Neural progenitor cell (in vitro differentiated cells): ENCODE results near the gene ADAM8. TPM values are rescaled to one million over a fixed set of nuclear protein-coding genes. Genes with fewer than 3 reads are reported as not detected.

ENCODE experiments used
- DNase-seq: peaks from one replicate; pipeline ENCODE4 v3.0.0-alpha.2; 2016; ENCODE audit warnings: low spot score
- H2AFZ ChIP-seq: fragments of 200-600 bp; sonication (generic); replicated peaks from 2 replicates; pipeline ENCODE4 v1.6.1; 2016; ENCODE audit warnings: antibody characterized with exemption
- H3F3A ChIP-seq: fragments of 200-600 bp; sonication (generic); 2 replicates; pipeline ENCODE4 v1.6.1; 2016; ENCODE audit warnings: antibody characterized with exemption, low read depth
- H3K27ac ChIP-seq: fragments of 200-600 bp; sonication (generic); 2 replicates; pipeline ENCODE4 v1.5.1; 2016; ENCODE audit warnings: mild to moderate bottlenecking
- H3K27me3 ChIP-seq: fragments of 200-600 bp; sonication (generic); 2 replicates; pipeline ENCODE4 v1.6.1; 2016; ENCODE audit warnings: mild to moderate bottlenecking, moderate library complexity
- H3K36me3 ChIP-seq: fragments of 200-600 bp; sonication (generic); 2 replicates; pipeline ENCODE4 v1.5.1; 2016
- H3K4me1 ChIP-seq: fragments of 200-600 bp; sonication (generic); 2 replicates; pipeline ENCODE4 v1.6.1; 2016; ENCODE audit warnings: mixed run types
- H3K4me2 ChIP-seq: fragments of 200-600 bp; sonication (generic); 2 replicates; pipeline ENCODE4 v1.6.1; 2016
- H3K4me3 ChIP-seq: fragments of 200-600 bp; sonication (generic); 2 replicates; pipeline ENCODE4 v1.5.1; 2016
- H3K79me2 ChIP-seq: fragments of 200-600 bp; sonication (generic); 2 replicates; pipeline ENCODE4 v1.6.1; 2016; ENCODE audit warnings: low read depth
- H3K9ac ChIP-seq: fragments of 200-600 bp; sonication (generic); 2 replicates; pipeline ENCODE4 v1.6.1; 2016
- H3K9me3 ChIP-seq: fragments of 200-600 bp; sonication (generic); 2 replicates; pipeline ENCODE4 v1.5.1; 2016; ENCODE audit warnings: low read depth
- H4K20me1 ChIP-seq: fragments of 200-600 bp; sonication (generic); 2 replicates; pipeline ENCODE4 v1.6.1; 2016; ENCODE audit warnings: low read depth
- H3K27ac Mint-ChIP-seq: 3 replicates; pipeline ENCODE4 v1.8.0; 2021; ENCODE audit warnings: mixed read lengths
- H3K27me3 Mint-ChIP-seq: 2 replicates; pipeline ENCODE4 v1.8.0; 2022; ENCODE audit warnings: low read depth, mild to moderate bottlenecking, inconsistent platforms, moderate library complexity, mixed read lengths; ENCODE audit not compliant: insufficient read depth
- H3K36me3 Mint-ChIP-seq: 3 replicates; pipeline ENCODE4 v1.8.0; 2021; ENCODE audit warnings: mixed read lengths
- H3K4me1 Mint-ChIP-seq: 3 replicates; pipeline ENCODE4 v1.8.0; 2021; ENCODE audit warnings: mixed read lengths
- H3K4me3 Mint-ChIP-seq: 3 replicates; pipeline ENCODE4 v1.8.0; 2021; ENCODE audit warnings: mild to moderate bottlenecking, moderate library complexity, mixed read lengths
- H3K9me3 Mint-ChIP-seq: 3 replicates; pipeline ENCODE4 v1.8.0; 2020; ENCODE audit warnings: mixed read lengths
- CTCF ChIP-seq: fragments of 200-600 bp; sonication (generic); IDR thresholded peaks from 2 replicates; pipeline ENCODE4 v1.5.1; 2017; ENCODE audit warnings: antibody characterized with exemption, mild to moderate bottlenecking
- EZH2 ChIP-seq: fragments of 200-600 bp; sonication (generic); IDR thresholded peaks from 2 replicates; pipeline ENCODE4 v1.6.1; 2017; ENCODE audit warnings: antibody characterized with exemption, mild to moderate bottlenecking, moderate library complexity
- EZH2phosphoT487 ChIP-seq: fragments of 200-600 bp; sonication (generic); IDR thresholded peaks from 2 replicates; pipeline ENCODE4 v1.6.1; 2017; ENCODE audit warnings: antibody characterized with exemption
- microRNA counts: library from miRNA; unstranded; fragments of <30 nt; microRNA quantifications from one replicate; lab custom pipeline; 2016
- microRNA-seq: library from miRNA; unstranded; fragments of <30 nt; microRNA quantifications from one replicate; pipeline ENCODE4, GENCODE V29; 2016
- total RNA-seq: library from RNA; depleted of rRNA; stranded (reverse); fragments of >200 nt; gene quantifications from 2 replicates; pipeline ENCODE4 v1.2.3, GENCODE V29; 2015; ENCODE audit warnings: low replicate concordance

Gene ADAM8
- total RNA-seq, 1 donor from 2014 or later, result 3.3 TPM

- no peaks in the 10 kb centered on the region for H3K36me3 ChIP-seq
- H3K27ac Mint-ChIP-seq, result no peak overlapping the region
- no peak overlapping the region for H3K9ac ChIP-seq
- no peak overlapping the region for H2AFZ ChIP-seq
- no peak overlapping the region for H3K27ac ChIP-seq
- no peaks in the 10 kb centered on the region for H3K79me2 ChIP-seq
- no peaks in the 10 kb centered on the region for H4K20me1 ChIP-seq
- H3K4me1 ChIP-seq, result no peaks in the 10 kb centered on the region
- H3K4me3 ChIP-seq, result no peak overlapping the region
- TF ChIP-seq EZH2phosphoT487 (no peak), EZH2 (no peak), CTCF (no peak)
- no peak overlapping the region for H3K4me2 ChIP-seq
- H3K9me3 Mint-ChIP-seq, result peaks cover 3% of the 10 kb centered on the region
- peaks cover 10% of the 10 kb centered on the region for H3K27me3 Mint-ChIP-seq
- H3K4me3 Mint-ChIP-seq, result no peak overlapping the region
- no peaks in the 10 kb centered on the region for H3K36me3 Mint-ChIP-seq
- H3K27me3 ChIP-seq, result peaks cover 16% of the 10 kb centered on the region
- no peak for DNase-seq
- no peaks in the 10 kb centered on the region for H3K9me3 ChIP-seq
- peaks cover 3% of the 10 kb centered on the region for H3K4me1 Mint-ChIP-seq
- peaks cover 3% of the 10 kb centered on the region for H3F3A ChIP-seq
Observed at GRCh38 chr10:133214468-133215410, 61.9 kb downstream of the ADAM8 start.

- peaks cover 7% of the 10 kb centered on the region for H3K27me3 Mint-ChIP-seq
- no peak overlapping the region for H3K27ac ChIP-seq
- H3K4me3 ChIP-seq, result no peak overlapping the region
- H3K9ac ChIP-seq, result no peak overlapping the region
- H3K36me3 Mint-ChIP-seq, result no peaks in the 10 kb centered on the region
- peaks cover 3% of the 10 kb centered on the region for H3K9me3 Mint-ChIP-seq
- peaks cover 3% of the 10 kb centered on the region for H3K4me1 Mint-ChIP-seq
- no peaks in the 10 kb centered on the region for H4K20me1 ChIP-seq
- TF ChIP-seq EZH2phosphoT487 (no peak), EZH2 (no peak), CTCF (no peak)
- peaks cover 8% of the 10 kb centered on the region for H3K27me3 ChIP-seq
- no peak for DNase-seq
- no peak overlapping the region for H2AFZ ChIP-seq
- no peaks in the 10 kb centered on the region for H3K36me3 ChIP-seq
- no peak overlapping the region for H3K4me2 ChIP-seq
- no peak overlapping the region for H3K4me3 Mint-ChIP-seq
- H3K9me3 ChIP-seq, result no peaks in the 10 kb centered on the region
- H3K4me1 ChIP-seq, result no peaks in the 10 kb centered on the region
- H3K27ac Mint-ChIP-seq, result no peak overlapping the region
- no peaks in the 10 kb centered on the region for H3K79me2 ChIP-seq
- no peaks in the 10 kb centered on the region for H3F3A ChIP-seq
Observed at GRCh38 chr10:133213641-133214467, 62.8 kb downstream of the ADAM8 start.

GRCh38 chr10:133212853-133213494 lies 63.7 kb downstream of the ADAM8 start:
- H3K36me3 ChIP-seq, result no peaks in the 10 kb centered on the region
- no peak overlapping the region for H3K4me3 Mint-ChIP-seq
- H3K27me3 ChIP-seq, result no peaks in the 10 kb centered on the region
- no peaks in the 10 kb centered on the region for H3K79me2 ChIP-seq
- TF ChIP-seq CTCF (no peak), EZH2 (no peak), EZH2phosphoT487 (no peak)
- no peaks in the 10 kb centered on the region for H3K36me3 Mint-ChIP-seq
- no peak overlapping the region for H3K4me3 ChIP-seq
- peaks cover 5% of the 10 kb centered on the region for H3K27me3 Mint-ChIP-seq
- no peak for DNase-seq
- no peak overlapping the region for H3K27ac ChIP-seq
- H3K4me1 ChIP-seq, result no peaks in the 10 kb centered on the region
- no peak overlapping the region for H2AFZ ChIP-seq
- H3F3A ChIP-seq, result no peaks in the 10 kb centered on the region
- no peaks in the 10 kb centered on the region for H4K20me1 ChIP-seq
- H3K9me3 ChIP-seq, result no peaks in the 10 kb centered on the region
- H3K9ac ChIP-seq, result no peak overlapping the region
- H3K4me1 Mint-ChIP-seq, result peaks cover 3% of the 10 kb centered on the region
- peaks cover 3% of the 10 kb centered on the region for H3K9me3 Mint-ChIP-seq
- no peak overlapping the region for H3K27ac Mint-ChIP-seq
- no peak overlapping the region for H3K4me2 ChIP-seq

MicroRNAs within 50 kb of the gene (microRNA counts, 767-probe panel; counts per million panel counts)
- 460 counts per million, percentile 90 among the panel's probes with 10 or more counts for microRNA hsa-miR-202-3p (lab: Ali Mortazavi, UCI)

Small RNAs within 50 kb of the gene (microRNA-seq; reads per million reads assigned to microRNA genes)
- gene MIR202, result not detected

Other genes starting within 250 kb of the ADAM8 start
- not detected in 2 replicates for gene ADGRA1, start 188.9 kb downstream of the ADAM8 start, total RNA-seq
- 1.8 and 5.6 TPM in 2 replicates for gene KNDC1, start 116.6 kb downstream of the ADAM8 start, total RNA-seq
- gene UTF1, start 46.7 kb downstream of the ADAM8 start, total RNA-seq, result not detected in 2 replicates
- gene VENTX, start 39.0 kb downstream of the ADAM8 start, total RNA-seq, result 1.0 TPM in 1 of 2 replicates, not detected in the other
- gene TUBGCP2, start 32.0 kb upstream of the ADAM8 start, total RNA-seq, result 54.8 and 55.4 TPM in 2 replicates
- gene ZNF511, start 32.0 kb upstream of the ADAM8 start, total RNA-seq, result 34.4 and 44.4 TPM in 2 replicates
- gene CALY, start 60.0 kb upstream of the ADAM8 start, total RNA-seq, result 1.6 TPM in 1 of 2 replicates, not detected in the other
- 0.62 TPM in 1 of 2 replicates, not detected in the other for gene PRAP1, start 70.5 kb upstream of the ADAM8 start, total RNA-seq
- 9.3 and 20.5 TPM in 2 replicates for gene FUOM, start 81.2 kb upstream of the ADAM8 start, total RNA-seq
- gene ECHS1, start 96.5 kb upstream of the ADAM8 start, total RNA-seq, result 77.4 and 91.9 TPM in 2 replicates
- 4.6 and 8.2 TPM in 2 replicates for gene PAOX, start 102.4 kb upstream of the ADAM8 start, total RNA-seq
- gene MTG1, start 117.3 kb upstream of the ADAM8 start, total RNA-seq, result 28.0 and 28.8 TPM in 2 replicates
- 0.06 and 0.12 TPM in 2 replicates for gene SPRN, start 147.8 kb upstream of the ADAM8 start, total RNA-seq
- 0.49 and 1.1 TPM in 2 replicates for gene SCART1, start 177.1 kb upstream of the ADAM8 start, total RNA-seq